Gastroesophageal sphincter (tissue), 3 donors: ENCODE measurements around the gene RAPGEF5.

Source experiments
- POLR2AphosphoS5 ChIP-seq: sonication (generic); formaldehyde crosslinking; IDR thresholded peaks from one replicate; pipeline ENCODE4 v1.6.1; 2017; ENCODE audit warnings: antibody characterized with exemption
- TF ChIP-seq, protein P1 (sequence below), 4 experiments: fragments of 200-600 bp in 2 of 4; fragments of 450-650 bp in 2 of 4; sonication (generic) in 1 of 4; IDR thresholded peaks; one replicate each; pipeline ENCODE4 v1.5.1; 2017 to 2019; ENCODE audit warnings: antibody characterized with exemption in 4 of 4, mild to moderate bottlenecking in 2 of 4, moderate library complexity in 2 of 4

DNA sequence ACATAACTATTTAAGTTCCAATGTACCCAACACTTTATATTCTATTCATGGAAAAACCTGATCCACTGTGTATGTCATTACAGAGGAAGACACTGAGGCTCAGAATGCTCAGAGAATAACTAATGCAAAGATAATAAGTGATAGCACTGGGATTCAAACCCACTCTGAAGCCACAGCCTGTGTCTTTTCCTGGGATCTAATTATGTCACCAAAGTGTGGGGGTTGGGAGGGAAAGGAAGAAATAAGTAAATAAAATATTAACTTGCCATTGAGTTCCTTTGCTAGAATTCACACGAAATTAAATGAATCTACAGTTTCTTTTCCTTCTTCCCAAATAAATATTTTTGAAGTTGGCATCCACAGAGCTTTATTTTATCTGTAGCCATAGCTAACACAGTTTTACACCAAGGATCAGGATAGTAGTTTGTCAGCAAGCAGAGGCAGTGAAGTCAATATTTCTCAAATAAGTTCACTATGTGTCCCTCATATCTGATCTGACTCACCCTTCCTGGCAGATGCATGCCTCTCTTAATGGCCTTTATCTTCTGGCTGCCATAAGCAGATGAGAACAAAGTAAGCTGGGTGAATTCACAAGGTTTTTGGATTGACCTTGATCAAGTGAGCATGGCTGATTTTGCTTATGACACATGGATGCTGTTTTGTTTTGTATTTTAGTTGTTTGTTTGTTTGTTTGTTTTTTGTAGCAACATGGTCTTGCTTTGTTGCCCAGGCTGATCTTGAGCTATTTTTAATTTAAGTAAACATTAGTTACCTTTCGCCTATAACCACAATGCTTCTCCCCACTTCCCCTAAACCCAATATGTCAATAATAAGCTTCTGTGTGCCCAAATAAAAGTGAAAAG is 6.3 kb downstream of the RAPGEF5 start:
- TF ChIP-seq, protein P1, sequence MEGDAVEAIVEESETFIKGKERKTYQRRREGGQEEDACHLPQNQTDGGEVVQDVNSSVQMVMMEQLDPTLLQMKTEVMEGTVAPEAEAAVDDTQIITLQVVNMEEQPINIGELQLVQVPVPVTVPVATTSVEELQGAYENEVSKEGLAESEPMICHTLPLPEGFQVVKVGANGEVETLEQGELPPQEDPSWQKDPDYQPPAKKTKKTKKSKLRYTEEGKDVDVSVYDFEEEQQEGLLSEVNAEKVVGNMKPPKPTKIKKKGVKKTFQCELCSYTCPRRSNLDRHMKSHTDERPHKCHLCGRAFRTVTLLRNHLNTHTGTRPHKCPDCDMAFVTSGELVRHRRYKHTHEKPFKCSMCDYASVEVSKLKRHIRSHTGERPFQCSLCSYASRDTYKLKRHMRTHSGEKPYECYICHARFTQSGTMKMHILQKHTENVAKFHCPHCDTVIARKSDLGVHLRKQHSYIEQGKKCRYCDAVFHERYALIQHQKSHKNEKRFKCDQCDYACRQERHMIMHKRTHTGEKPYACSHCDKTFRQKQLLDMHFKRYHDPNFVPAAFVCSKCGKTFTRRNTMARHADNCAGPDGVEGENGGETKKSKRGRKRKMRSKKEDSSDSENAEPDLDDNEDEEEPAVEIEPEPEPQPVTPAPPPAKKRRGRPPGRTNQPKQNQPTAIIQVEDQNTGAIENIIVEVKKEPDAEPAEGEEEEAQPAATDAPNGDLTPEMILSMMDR (IDR thresholded peaks at IDR 0.05) = no peak
- no peak for TF ChIP-seq POLR2AphosphoS5
